Kidney epithelial cell (primary cell): ENCODE measurements around the gene RCSD1. TPM values are rescaled to one million over a fixed set of nuclear protein-coding genes. Genes with fewer than 3 reads are reported as not detected.

Experiments
- DNase-seq: peaks from one replicate; pipeline ENCODE4 v3.0.0-alpha.2; 2010; ENCODE audit warnings: low read depth
- H3K27me3 ChIP-seq: 2 replicates; pipeline ENCODE4 v1.6.0; 2011; ENCODE audit warnings: low read length; ENCODE audit not compliant: control insufficient read depth, insufficient read depth
- H3K36me3 ChIP-seq: 2 replicates; pipeline ENCODE4 v1.5.1; 2011; ENCODE audit warnings: low read length; ENCODE audit not compliant: control insufficient read depth, insufficient read depth
- H3K4me3 ChIP-seq: 2 replicates; pipeline ENCODE4 v1.5.1; 2011; ENCODE audit warnings: low read depth, mild to moderate bottlenecking, control low read depth, low read length
- CTCF ChIP-seq: IDR thresholded peaks from 2 replicates; pipeline ENCODE4 v1.5.1; 2011; ENCODE audit warnings: mild to moderate bottlenecking, moderate library complexity, low read length, control low read depth, inconsistent platforms; ENCODE audit not compliant: insufficient read depth, poor library complexity, severe bottlenecking
- total RNA-seq: library from RNA; depleted of rRNA; stranded (reverse); fragments of >200 nt; gene quantifications from 2 replicates; pipeline ENCODE4 v1.2.3, GENCODE V29; 2015

RCSD1 gene
- total RNA-seq, 1 donor from 2014 or later = 0.21 TPM

DNA sequence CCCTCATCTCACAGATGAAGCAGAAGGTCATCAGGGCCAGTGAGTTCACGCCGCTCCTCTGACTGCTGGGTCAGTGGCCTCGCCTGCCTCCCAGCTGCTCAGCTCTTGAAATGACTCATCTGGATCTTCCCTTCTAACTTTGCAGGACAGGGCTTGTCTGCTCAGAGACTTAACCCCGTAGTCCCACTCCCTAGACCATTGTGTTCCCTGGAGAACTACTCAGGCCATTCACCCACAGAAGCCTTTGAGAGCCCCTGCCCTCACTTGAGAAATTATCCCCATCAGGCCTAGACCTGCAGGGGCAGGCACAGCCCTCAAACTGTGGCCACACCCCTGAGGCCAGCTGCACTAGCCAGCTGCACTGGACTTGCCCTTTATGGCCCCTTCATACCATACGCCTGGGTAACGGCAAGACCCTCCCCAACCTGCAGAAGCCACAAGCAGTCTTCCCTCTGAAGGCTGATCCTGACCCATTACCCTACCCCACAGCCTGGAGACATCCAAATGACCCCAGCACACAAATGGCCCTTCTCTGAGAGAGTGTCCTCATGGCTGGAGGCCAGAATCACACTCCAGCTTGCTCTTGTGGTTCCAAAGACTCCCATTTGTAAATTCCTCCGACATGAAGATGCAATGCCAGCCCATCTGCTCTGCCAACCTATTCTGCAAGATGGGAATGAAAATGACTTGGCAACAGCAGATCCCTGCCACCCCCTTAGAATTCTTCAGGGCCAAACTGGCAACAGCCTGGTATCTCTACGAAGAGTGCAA, 33.2 kb downstream of the RCSD1 start:
- H3K4me3 ChIP-seq = no peak overlapping the region
- TF ChIP-seq CTCF = no peak
- no peak for DNase-seq
- no peaks in the 10 kb centered on the region for H3K36me3 ChIP-seq
- H3K27me3 ChIP-seq = no peaks in the 10 kb centered on the region

DNA sequence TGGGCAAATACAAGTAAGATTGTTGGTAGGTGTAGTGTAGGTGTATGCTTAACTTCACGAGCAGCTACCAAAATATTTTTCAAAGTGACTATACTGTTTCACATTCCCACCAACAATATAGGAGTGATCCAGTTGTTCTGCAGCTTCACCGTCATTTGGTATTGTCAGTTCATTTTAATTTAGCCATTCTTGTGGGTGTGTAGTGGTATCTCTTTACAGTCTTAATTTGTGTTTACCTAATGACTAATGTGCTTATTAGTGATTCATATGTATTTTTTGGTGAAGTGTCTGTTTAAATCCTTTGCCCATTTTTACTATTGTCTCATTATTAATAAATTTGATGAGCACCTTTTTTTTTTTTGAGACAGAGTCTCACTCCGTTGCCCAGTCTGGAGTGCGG, 35.4 kb downstream of the RCSD1 start:
- Histone ChIP-seq H3K27me3 (no peaks in the 10 kb centered on the region), H3K4me3 (no peak overlapping the region), H3K36me3 (no peaks in the 10 kb centered on the region)
- no peak for TF ChIP-seq CTCF
- DNase-seq = no peak

DNA sequence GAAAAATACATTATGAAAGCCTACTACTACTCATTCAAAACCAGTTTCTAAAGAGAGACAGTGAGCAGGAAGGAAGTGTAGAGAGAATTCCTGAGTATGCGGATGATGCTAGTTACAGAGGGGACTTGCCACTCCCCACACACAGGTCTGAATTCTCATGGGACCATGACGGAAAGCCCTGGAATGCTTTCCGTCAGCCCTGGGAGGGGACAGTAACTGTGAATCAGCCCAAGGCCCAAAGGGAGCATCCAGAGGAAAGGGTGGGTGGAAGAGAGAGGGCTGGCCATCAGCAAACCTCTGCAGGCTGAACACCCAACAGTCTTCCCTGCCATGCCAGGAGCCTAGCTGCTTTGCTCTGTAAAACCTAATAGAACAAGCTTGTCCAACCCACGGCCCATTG, 36.4 kb downstream of the RCSD1 start:
- no peak for TF ChIP-seq CTCF
- Histone ChIP-seq H3K27me3 (no peaks in the 10 kb centered on the region), H3K36me3 (no peaks in the 10 kb centered on the region), H3K4me3 (no peak overlapping the region)
- DNase-seq = no peak

DNA sequence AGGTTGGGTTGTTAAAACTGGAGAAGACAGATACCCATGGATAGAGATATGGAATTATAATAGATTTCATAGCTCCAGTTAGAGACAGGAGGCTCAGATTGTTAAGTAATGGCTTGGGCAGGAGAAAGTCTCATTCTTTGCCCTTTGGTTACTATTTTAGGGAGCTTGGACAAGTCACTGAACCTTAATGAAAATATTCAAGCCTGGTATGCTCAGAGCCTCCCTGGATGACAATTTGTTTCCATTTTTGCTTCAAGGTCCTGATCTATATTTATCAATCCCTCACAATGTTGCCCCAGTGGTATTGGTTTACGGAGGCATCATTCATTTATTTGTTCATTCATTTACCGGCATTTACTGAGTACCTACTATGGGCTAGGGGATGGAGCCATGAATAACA, 37.5 kb downstream of the RCSD1 start:
- no peak for TF ChIP-seq CTCF
- Histone ChIP-seq H3K36me3 (no peaks in the 10 kb centered on the region), H3K27me3 (no peaks in the 10 kb centered on the region), H3K4me3 (no peak overlapping the region)
- no peak for DNase-seq

DNA sequence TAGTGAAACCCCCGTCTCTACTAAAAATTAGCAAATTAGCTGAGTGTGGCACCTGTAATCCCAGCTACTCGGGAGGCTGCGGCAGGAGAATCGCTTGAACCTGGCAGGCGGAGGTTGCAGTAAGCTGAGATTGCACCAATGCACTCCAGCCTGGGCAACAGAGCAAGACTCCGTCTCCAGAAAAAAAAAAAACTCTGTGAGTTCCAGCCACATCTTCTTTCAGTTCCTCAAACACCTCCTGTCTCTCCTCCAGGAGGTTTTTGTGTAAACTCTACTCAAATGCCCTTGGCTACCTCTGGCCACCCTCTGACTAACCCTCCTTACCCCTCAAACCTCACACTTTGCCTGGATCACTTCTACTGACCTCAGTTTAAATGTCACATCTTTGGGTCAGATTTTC, 38.1 kb downstream of the RCSD1 start:
- DNase-seq = no peak
- Histone ChIP-seq H3K27me3 (no peaks in the 10 kb centered on the region), H3K4me3 (no peak overlapping the region), H3K36me3 (no peaks in the 10 kb centered on the region)
- TF ChIP-seq CTCF = no peak
